ENCODE results near the gene APOB. TPM values are rescaled to one million over a fixed set of nuclear protein-coding genes. Genes with fewer than 3 reads are reported as not detected.

APOB gene
- total and polyA plus RNA-seq, 2 of the 13 experiments (the other 11 are each of a cell fraction or from before 2014, with no cell fraction given): 1,569 to 2,515 TPM

DNA sequence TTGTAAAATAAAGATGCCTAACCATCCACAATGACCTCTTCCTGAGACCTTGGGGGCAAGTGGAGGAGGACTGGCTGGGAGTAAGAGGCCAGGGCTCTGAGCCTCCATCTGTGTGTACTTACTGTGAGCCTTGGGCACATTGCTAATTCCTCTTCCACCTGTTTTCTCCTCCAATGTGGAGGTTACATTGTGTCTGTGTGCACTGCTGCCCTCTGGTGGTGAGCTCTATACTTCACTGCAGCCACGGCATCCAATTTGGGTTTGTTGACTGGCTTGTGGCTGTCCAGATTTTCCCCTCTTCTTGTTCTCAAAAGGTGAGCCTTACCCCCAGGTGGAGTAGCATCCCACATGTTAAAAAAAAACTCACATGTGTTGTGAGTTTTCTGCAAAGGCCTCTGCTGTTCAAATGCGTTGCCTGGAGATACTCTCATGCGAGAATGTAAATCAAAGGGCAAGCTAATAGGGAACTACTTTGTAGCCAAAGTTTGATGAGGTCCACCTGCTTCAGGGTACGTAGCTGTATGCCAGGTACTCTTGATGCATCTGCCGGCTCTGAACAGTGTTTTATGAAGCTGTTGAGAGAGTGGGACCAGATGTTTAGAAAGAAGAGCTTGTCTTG, 80.8 kb downstream of the APOB start (continued):
- TF ChIP-seq GATAD1 (CRISPR knock-in tag; IDR thresholded peaks at IDR 0.05) (peak; percentile 20; the same call in 1 of the 2 replicates), ZNF567 (CRISPR knock-in tag; IDR thresholded peaks at IDR 0.05; ENCODE audit: borderline replicate concordance) (0 out of 2 replicates have a peak, but pooled peaks have one; percentile 65), ZNF3 (CRISPR knock-in tag; IDR thresholded peaks at IDR 0.05) (peak; percentile 98), CTCF (CRISPR knock-in tag; IDR thresholded peaks at IDR 0.05) (peak; percentile 95), CAMTA2 (CRISPR knock-in tag; IDR thresholded peaks at IDR 0.05; ENCODE audit: borderline replicate concordance) (no peak), SMAD1 (CRISPR knock-in tag; IDR thresholded peaks at IDR 0.05; ENCODE audit: borderline replicate concordance, low read depth) (no peak), ZSCAN22 (CRISPR knock-in tag; IDR thresholded peaks at IDR 0.05) (no peak), HOXA7 (CRISPR knock-in tag; IDR thresholded peaks at IDR 0.05) (no peak), E2F1 (CRISPR knock-in tag; IDR thresholded peaks at IDR 0.05) (no peak)
- TF ChIP-seq, protein P1, sequence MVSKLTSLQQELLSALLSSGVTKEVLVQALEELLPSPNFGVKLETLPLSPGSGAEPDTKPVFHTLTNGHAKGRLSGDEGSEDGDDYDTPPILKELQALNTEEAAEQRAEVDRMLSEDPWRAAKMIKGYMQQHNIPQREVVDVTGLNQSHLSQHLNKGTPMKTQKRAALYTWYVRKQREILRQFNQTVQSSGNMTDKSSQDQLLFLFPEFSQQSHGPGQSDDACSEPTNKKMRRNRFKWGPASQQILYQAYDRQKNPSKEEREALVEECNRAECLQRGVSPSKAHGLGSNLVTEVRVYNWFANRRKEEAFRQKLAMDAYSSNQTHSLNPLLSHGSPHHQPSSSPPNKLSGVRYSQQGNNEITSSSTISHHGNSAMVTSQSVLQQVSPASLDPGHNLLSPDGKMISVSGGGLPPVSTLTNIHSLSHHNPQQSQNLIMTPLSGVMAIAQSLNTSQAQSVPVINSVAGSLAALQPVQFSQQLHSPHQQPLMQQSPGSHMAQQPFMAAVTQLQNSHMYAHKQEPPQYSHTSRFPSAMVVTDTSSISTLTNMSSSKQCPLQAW (CRISPR knock-in tag; IDR thresholded peaks at IDR 0.05): peak; percentile 31; the same call in 1 of the 2 replicates

Data from HepG2 (cell line).